HCT116 (cell line): ENCODE data around the gene BIVM. TPM values are rescaled to one million over a fixed set of nuclear protein-coding genes. Genes with fewer than 3 reads are reported as not detected.

Experiments used
- ATAC-seq: fragments of 200-7000 bp; cut with Tn5 transposase; 2 replicates; pipeline ENCODE4 v1.9.1; 2020; ENCODE audit warnings: mild to moderate bottlenecking, moderate library complexity
- BruUV-seq: library from RNA; stranded (reverse); fragments of 400-500 nt; replicated peaks from 2 replicates; lab custom pipeline; 2021; lab: Mats Ljungman, UMichigan
- CTCF ChIA-PET: fragments of 300-600 bp; sonication (Branson Sonifier 250); formaldehyde crosslinking; loops from one replicate; lab custom pipeline; 2021; ENCODE audit warnings: antibody characterized with exemption; lab: Charles Lee
- POLR2A ChIA-PET: fragments of 300-600, 350-600 bp; sonication (Branson Sonifier 250); formaldehyde crosslinking; loops from one replicate; lab custom pipeline; 2021; ENCODE audit warnings: antibody characterized with exemption; lab: Charles Lee
- RAD21 ChIA-PET, 2 experiments: fragments of 300-600 bp; sonication (Branson Sonifier 250); formaldehyde crosslinking; loops; one replicate each; lab custom pipeline; 2023; ENCODE audit warnings: low total read pairs in 2 of 2; ENCODE audit not compliant: uncharacterized antibody in 2 of 2, unreplicated experiment in 2 of 2, low non-redundant PET in 1 of 2; lab: Charles Lee
- DNase-seq: peaks from one replicate; pipeline ENCODE4 v3.0.0-alpha.2; 2010; ENCODE audit warnings: low read depth, low spot score
- H2AFZ ChIP-seq: fragments of 200-600 bp; shearing (Covaris generic), sonication (generic); 2 replicates; pipeline ENCODE4 v1.6.1; 2017; ENCODE audit warnings: low read depth, mixed run types, mixed read lengths, antibody characterized with exemption, low read length; ENCODE audit not compliant: poor library complexity, severe bottlenecking
- H3K27ac ChIP-seq: 2 replicates; pipeline ENCODE4 v1.5.1; 2012; ENCODE audit warnings: low read depth, low read length
- H3K27me3 ChIP-seq: fragments of 200-600 bp; sonication (generic); 2 replicates; pipeline ENCODE4 v1.6.1; 2016; ENCODE audit warnings: mixed run types, low read length, mixed read lengths; ENCODE audit not compliant: insufficient read depth
- H3K36me3 ChIP-seq, 2 experiments: fragments of 200-500 bp in 1 of 2; fragments of 200-600 bp in 1 of 2; sonication (Bioruptor generic) in 1 of 2; sonication (generic) in 1 of 2; 2 replicates each; pipeline versions ENCODE4 v1.5.1 to v1.6.1; 2014 to 2016; ENCODE audit warnings: low read length in 2 of 2, inconsistent platforms in 1 of 2, mixed read lengths in 1 of 2, mixed run types in 1 of 2; ENCODE audit not compliant: insufficient read depth in 2 of 2, control insufficient read depth in 1 of 2
- H3K4me1 ChIP-seq, 2 experiments: fragments of 200-600 bp in 1 of 2; sonication (generic) in 1 of 2; 2 replicates each; pipeline versions ENCODE4 v1.5.1 to v1.6.1; 2012 to 2017; ENCODE audit warnings: low read length in 2 of 2, inconsistent platforms in 1 of 2, mild to moderate bottlenecking in 1 of 2, mixed read lengths in 1 of 2, mixed run types in 1 of 2, moderate library complexity in 1 of 2; ENCODE audit not compliant: insufficient read depth in 2 of 2, control insufficient read depth in 1 of 2
- H3K4me2 ChIP-seq: fragments of 200-600 bp; sonication (generic); 2 replicates; pipeline ENCODE4 v1.6.1; 2017; ENCODE audit warnings: mixed run types, low read length, mixed read lengths
- H3K4me3 ChIP-seq, 2 experiments: fragments of 200-600 bp in 1 of 2; sonication (generic) in 1 of 2; replicated peaks in 1 of 2; 2 replicates each; pipeline ENCODE4 v1.5.1; 2011 to 2016; ENCODE audit warnings: low read length in 2 of 2, control low read depth in 1 of 2, low read depth in 1 of 2, mild to moderate bottlenecking in 1 of 2, mixed read lengths in 1 of 2, mixed run types in 1 of 2
- H3K79me2 ChIP-seq: fragments of 200-600 bp; sonication (generic); 2 replicates; pipeline ENCODE4 v1.6.1; 2017; ENCODE audit warnings: mild to moderate bottlenecking, mixed run types, low read length, moderate library complexity, mixed read lengths; ENCODE audit not compliant: insufficient read depth
- H3K9ac ChIP-seq: fragments of 200-600 bp; sonication (generic); 2 replicates; pipeline ENCODE4 v1.6.1; 2016; ENCODE audit warnings: low read length, mixed read lengths
- H3K9me2 ChIP-seq: fragments of 200-600 bp; sonication (generic), shearing (Covaris generic); 2 replicates; pipeline ENCODE4 v1.6.1; 2017; ENCODE audit warnings: mixed run types, mild to moderate bottlenecking, moderate library complexity; ENCODE audit not compliant: insufficient read depth
- H3K9me3 ChIP-seq, 2 experiments: fragments of 200-500 bp in 1 of 2; fragments of 200-600 bp in 1 of 2; sonication (Bioruptor generic) in 1 of 2; sonication (generic) in 1 of 2; 2 replicates each; pipeline ENCODE4 v1.6.1; 2014 to 2017; ENCODE audit warnings: low read length in 2 of 2, mixed read lengths in 2 of 2, inconsistent platforms in 1 of 2, low read depth in 1 of 2, mild to moderate bottlenecking in 1 of 2, mixed run types in 1 of 2, moderate library complexity in 1 of 2; ENCODE audit not compliant: control insufficient read depth in 1 of 2, insufficient read depth in 1 of 2
- H4K20me1 ChIP-seq: fragments of 200-600 bp; sonication (generic), shearing (Covaris generic); 2 replicates; pipeline ENCODE4 v1.6.1; 2017; ENCODE audit warnings: mixed run types, mild to moderate bottlenecking, moderate library complexity; ENCODE audit not compliant: insufficient read depth
- CBX3 ChIP-seq: IDR thresholded peaks from 2 replicates; pipeline ENCODE4 v1.6.1; 2012; ENCODE audit warnings: low read depth
- CEBPB ChIP-seq: IDR thresholded peaks from 2 replicates; pipeline ENCODE4 v1.6.1; 2012; ENCODE audit warnings: low read depth
- EZH2 ChIP-seq: fragments of 200-600 bp; sonication (generic); IDR thresholded peaks from 2 replicates; pipeline ENCODE4 v1.6.1; 2017; ENCODE audit warnings: antibody characterized with exemption, mixed run types
- EZH2phosphoT487 ChIP-seq: fragments of 200-600 bp; IDR thresholded peaks from 2 replicates; pipeline ENCODE4 v1.6.1; 2018; ENCODE audit warnings: antibody characterized with exemption, borderline replicate concordance
- FOSL1 ChIP-seq: IDR thresholded peaks from 2 replicates; pipeline ENCODE4 v1.6.1; 2012; ENCODE audit warnings: low read depth
- JUND ChIP-seq: IDR thresholded peaks from 2 replicates; pipeline ENCODE4 v1.6.1; 2012
- POLR2A ChIP-seq: IDR thresholded peaks from 2 replicates; pipeline ENCODE4 v1.7.0; 2011; ENCODE audit warnings: borderline replicate concordance; ENCODE audit not compliant: insufficient read depth, insufficient read length; ENCODE audit errors: extremely low read depth
- POLR2AphosphoS5 ChIP-seq: IDR thresholded peaks from 2 replicates; pipeline ENCODE4 v1.6.1; 2011; ENCODE audit warnings: mild to moderate bottlenecking, low read depth, low read length, moderate library complexity
- RAD21 ChIP-seq: IDR thresholded peaks from 2 replicates; pipeline ENCODE4 v1.6.1; 2012; ENCODE audit warnings: low read depth, mild to moderate bottlenecking
- SIN3A ChIP-seq: IDR thresholded peaks from 2 replicates; pipeline ENCODE4 v1.6.1; 2012; ENCODE audit warnings: low read depth
- TCF7L2 ChIP-seq: IDR thresholded peaks from 2 replicates; pipeline ENCODE4 v1.7.0; 2011; ENCODE audit warnings: borderline replicate concordance, inconsistent platforms; ENCODE audit not compliant: insufficient read depth, insufficient read length; ENCODE audit errors: extremely low read depth
- YY1 ChIP-seq: IDR thresholded peaks from 2 replicates; pipeline ENCODE4 v1.6.1; 2011; ENCODE audit warnings: low read length, low read depth, moderate library complexity, mild to moderate bottlenecking; ENCODE audit not compliant: insufficient replicate concordance; ENCODE audit errors: extremely low read depth
- ZFX ChIP-seq: fragments of 450-650 bp; IDR thresholded peaks from 2 replicates; pipeline ENCODE4 v1.6.1; 2017
- ZNF274 ChIP-seq: fragments of 200-500 bp; sonication (Bioruptor generic); IDR thresholded peaks from 2 replicates; pipeline ENCODE4 v1.6.1; 2014; ENCODE audit warnings: mild to moderate bottlenecking, low read depth, low read length, inconsistent platforms
- intact Hi-C: fragments of 100-400 bp; cut with micrococcal nuclease; formaldehyde crosslinking; loops from 2 replicates; pipeline ENCODE4 v1.10.0; 2022
- total RNA-seq: library from RNA; stranded (reverse); gene quantifications from one replicate; pipeline ENCODE4 v1.2.1, GENCODE V29; 2021; ENCODE audit not compliant: unreplicated experiment
- TF ChIP-seq, protein P1 (sequence below): IDR thresholded peaks from 2 replicates; pipeline ENCODE4 v1.6.1; 2012; ENCODE audit warnings: low read depth
- TF ChIP-seq, protein P2 (sequence below): IDR thresholded peaks from 2 replicates; pipeline ENCODE4 v1.6.1; 2012
- TF ChIP-seq, protein P3 (sequence below), 3 experiments: fragments of 200-600 bp in 1 of 3; sonication (generic) in 1 of 3; IDR thresholded peaks in 2 of 3; conservative IDR thresholded peaks in 1 of 3; 2 replicates each; pipeline ENCODE4 v1.5.1; 2012 to 2017; ENCODE audit warnings: low read depth in 2 of 3, low read length in 2 of 3, antibody characterized with exemption in 1 of 3, borderline replicate concordance in 1 of 3, control low read depth in 1 of 3, mild to moderate bottlenecking in 1 of 3, mixed read lengths in 1 of 3, mixed run types in 1 of 3, moderate library complexity in 1 of 3; ENCODE audit not compliant: insufficient read depth in 1 of 3
- TF ChIP-seq, protein P4 (sequence below): IDR thresholded peaks from 2 replicates; pipeline ENCODE4 v1.6.1; 2011; ENCODE audit warnings: mild to moderate bottlenecking, low read length, moderate library complexity; ENCODE audit not compliant: insufficient replicate concordance; ENCODE audit errors: extremely low read depth
- TF ChIP-seq, protein P5 (sequence below): IDR thresholded peaks from 2 replicates; pipeline ENCODE4 v1.6.1; 2012

BIVM gene
- total RNA-seq, 1 experiment from 2014 or later = 11.3 TPM

DNA sequence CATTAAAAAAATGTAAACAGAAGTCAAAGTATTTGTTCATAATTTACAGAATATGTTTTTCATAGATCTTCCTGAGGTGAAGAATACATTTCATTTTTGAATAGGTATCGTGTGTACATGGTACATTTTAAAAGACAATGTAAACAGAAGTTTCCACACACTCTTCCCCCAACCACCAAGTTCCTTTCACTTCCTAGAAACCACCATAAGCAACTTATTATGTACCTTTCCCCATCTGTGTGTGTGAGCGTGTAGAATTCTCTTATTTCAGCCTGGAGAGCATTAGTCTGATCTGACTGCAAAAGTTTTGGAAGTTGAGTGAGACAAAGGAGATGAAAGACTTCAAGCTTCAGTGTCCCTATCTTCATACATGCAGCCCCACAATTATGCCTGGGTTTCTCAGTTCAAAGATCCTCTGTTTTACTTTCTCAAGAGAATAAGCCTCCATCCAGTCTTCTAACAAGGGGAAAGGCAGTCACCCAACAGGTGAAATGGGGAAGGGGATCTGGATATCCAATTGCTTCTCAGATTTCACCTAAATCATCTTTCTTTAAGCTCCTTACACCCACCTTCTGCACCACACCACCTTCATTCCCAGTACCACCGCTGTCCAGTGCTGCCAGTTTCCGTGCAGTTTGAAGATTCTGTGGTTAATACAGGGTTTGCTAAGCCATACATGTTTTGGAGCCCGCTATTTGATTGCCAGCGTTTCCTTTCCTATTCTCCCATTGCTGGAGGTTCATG, 27.4 kb upstream of the BIVM start:
- ChIA-PET POLR2A (no interaction called here), RAD21 (no interaction called here), CTCF (no interaction called here)
- intact Hi-C loops = loop anchor here (2.0 kb wide), 1 partner anchor 75 kb away; the partner anchor contains the start of gene ERCC5
- ATAC-seq (no peak), DNase-seq (no peak)
- no peak overlapping the region for H3K27ac ChIP-seq
- H3K4me2 ChIP-seq = 0 out of 2 replicates have a peak overlapping the region, but pooled peaks have one; percentile 15
- no peak overlapping the region for H3K4me3 ChIP-seq
- H3K9me2 ChIP-seq = no peaks in the 10 kb centered on the region
- peaks cover 0 to 25% of the 10 kb centered on the region in 2 experiments; a peak in 2 of 4 replicates for H3K4me1 ChIP-seq
- no peaks in the 10 kb centered on the region for H3K9me3 ChIP-seq
- no peaks in the 10 kb centered on the region for H3K27me3 ChIP-seq
- H2AFZ ChIP-seq = no peak overlapping the region
- H3K9ac ChIP-seq = no peak overlapping the region
- H3K36me3 ChIP-seq = peaks cover 3 to 4% of the 10 kb centered on the region in 2 experiments; a peak in 1 of 4 replicates
- BruUV-seq = no TSS peak
- H3K79me2 ChIP-seq = peaks cover 24% of the 10 kb centered on the region
- H4K20me1 ChIP-seq = no peaks in the 10 kb centered on the region
- TF ChIP-seq FOSL1 (no peak), EZH2phosphoT487 (no peak), EZH2 (no peak), JUND (no peak), TCF7L2 (no peak), POLR2AphosphoS5 (no peak), POLR2A (no peak), ZNF274 (no peak), CEBPB (no peak), CBX3 (no peak), RAD21 (no peak), ZFX (no peak), SIN3A (no peak), YY1 (no peak)
- TF ChIP-seq, protein P1, sequence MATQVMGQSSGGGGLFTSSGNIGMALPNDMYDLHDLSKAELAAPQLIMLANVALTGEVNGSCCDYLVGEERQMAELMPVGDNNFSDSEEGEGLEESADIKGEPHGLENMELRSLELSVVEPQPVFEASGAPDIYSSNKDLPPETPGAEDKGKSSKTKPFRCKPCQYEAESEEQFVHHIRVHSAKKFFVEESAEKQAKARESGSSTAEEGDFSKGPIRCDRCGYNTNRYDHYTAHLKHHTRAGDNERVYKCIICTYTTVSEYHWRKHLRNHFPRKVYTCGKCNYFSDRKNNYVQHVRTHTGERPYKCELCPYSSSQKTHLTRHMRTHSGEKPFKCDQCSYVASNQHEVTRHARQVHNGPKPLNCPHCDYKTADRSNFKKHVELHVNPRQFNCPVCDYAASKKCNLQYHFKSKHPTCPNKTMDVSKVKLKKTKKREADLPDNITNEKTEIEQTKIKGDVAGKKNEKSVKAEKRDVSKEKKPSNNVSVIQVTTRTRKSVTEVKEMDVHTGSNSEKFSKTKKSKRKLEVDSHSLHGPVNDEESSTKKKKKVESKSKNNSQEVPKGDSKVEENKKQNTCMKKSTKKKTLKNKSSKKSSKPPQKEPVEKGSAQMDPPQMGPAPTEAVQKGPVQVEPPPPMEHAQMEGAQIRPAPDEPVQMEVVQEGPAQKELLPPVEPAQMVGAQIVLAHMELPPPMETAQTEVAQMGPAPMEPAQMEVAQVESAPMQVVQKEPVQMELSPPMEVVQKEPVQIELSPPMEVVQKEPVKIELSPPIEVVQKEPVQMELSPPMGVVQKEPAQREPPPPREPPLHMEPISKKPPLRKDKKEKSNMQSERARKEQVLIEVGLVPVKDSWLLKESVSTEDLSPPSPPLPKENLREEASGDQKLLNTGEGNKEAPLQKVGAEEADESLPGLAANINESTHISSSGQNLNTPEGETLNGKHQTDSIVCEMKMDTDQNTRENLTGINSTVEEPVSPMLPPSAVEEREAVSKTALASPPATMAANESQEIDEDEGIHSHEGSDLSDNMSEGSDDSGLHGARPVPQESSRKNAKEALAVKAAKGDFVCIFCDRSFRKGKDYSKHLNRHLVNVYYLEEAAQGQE = no peak
- TF ChIP-seq, protein P2, sequence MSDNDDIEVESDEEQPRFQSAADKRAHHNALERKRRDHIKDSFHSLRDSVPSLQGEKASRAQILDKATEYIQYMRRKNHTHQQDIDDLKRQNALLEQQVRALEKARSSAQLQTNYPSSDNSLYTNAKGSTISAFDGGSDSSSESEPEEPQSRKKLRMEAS = no peak
- TF ChIP-seq, protein P3, sequence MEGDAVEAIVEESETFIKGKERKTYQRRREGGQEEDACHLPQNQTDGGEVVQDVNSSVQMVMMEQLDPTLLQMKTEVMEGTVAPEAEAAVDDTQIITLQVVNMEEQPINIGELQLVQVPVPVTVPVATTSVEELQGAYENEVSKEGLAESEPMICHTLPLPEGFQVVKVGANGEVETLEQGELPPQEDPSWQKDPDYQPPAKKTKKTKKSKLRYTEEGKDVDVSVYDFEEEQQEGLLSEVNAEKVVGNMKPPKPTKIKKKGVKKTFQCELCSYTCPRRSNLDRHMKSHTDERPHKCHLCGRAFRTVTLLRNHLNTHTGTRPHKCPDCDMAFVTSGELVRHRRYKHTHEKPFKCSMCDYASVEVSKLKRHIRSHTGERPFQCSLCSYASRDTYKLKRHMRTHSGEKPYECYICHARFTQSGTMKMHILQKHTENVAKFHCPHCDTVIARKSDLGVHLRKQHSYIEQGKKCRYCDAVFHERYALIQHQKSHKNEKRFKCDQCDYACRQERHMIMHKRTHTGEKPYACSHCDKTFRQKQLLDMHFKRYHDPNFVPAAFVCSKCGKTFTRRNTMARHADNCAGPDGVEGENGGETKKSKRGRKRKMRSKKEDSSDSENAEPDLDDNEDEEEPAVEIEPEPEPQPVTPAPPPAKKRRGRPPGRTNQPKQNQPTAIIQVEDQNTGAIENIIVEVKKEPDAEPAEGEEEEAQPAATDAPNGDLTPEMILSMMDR (IDR thresholded peaks at IDR 0.05 in 2 of 3, conservative IDR thresholded peaks at IDR 0.05 in 1 of 3; ENCODE audit: borderline replicate concordance in 1 of 3, insufficient read depth in 1 of 3, low read depth in 2 of 3, low read length in 2 of 3) = no peak
- TF ChIP-seq, protein P4, sequence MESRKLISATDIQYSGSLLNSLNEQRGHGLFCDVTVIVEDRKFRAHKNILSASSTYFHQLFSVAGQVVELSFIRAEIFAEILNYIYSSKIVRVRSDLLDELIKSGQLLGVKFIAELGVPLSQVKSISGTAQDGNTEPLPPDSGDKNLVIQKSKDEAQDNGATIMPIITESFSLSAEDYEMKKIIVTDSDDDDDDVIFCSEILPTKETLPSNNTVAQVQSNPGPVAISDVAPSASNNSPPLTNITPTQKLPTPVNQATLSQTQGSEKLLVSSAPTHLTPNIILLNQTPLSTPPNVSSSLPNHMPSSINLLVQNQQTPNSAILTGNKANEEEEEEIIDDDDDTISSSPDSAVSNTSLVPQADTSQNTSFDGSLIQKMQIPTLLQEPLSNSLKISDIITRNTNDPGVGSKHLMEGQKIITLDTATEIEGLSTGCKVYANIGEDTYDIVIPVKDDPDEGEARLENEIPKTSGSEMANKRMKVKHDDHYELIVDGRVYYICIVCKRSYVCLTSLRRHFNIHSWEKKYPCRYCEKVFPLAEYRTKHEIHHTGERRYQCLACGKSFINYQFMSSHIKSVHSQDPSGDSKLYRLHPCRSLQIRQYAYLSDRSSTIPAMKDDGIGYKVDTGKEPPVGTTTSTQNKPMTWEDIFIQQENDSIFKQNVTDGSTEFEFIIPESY = no peak
- TF ChIP-seq, protein P5, sequence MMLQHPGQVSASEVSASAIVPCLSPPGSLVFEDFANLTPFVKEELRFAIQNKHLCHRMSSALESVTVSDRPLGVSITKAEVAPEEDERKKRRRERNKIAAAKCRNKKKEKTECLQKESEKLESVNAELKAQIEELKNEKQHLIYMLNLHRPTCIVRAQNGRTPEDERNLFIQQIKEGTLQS = no peak
